Measurements from ENCODE around the gene SLC2A8.

Gene SLC2A8

DNA sequence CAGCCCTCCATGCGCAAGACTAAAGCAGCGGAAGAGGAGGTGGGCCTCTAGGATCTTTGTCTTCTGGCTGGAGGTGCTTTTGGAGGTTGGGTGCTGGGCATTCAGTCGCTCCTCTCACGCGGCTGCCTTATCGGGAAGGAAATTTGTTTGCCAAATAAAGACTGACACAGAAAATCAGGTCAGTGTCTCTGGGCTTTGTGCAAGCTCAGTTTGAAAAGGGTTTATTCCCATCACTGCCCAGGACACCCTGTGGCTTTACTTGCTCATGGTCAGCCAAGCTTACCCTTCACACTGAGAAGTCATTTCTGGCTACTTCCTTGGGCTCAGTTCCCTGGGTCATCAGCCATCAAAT, 10.5 kb downstream of the SLC2A8 start:
- H2AK5ac ChIP-seq (ENCODE audit: low read depth, low read length), result no peak overlapping the region
- H3K79me1 ChIP-seq (ENCODE audit: low read depth, low read length), result no peaks in the 10 kb centered on the region
- no CpG with 5 or more reads among the region's 6 CpGs for WGBS, 2 donors (ENCODE audit: extremely low coverage in 2 of 2, insufficient read length in 2 of 2, insufficient replicate concordance in 1 of 2)
- H2BK15ac ChIP-seq (ENCODE audit: low read length), result no peak overlapping the region
- H3K4ac ChIP-seq (ENCODE audit: low read length), result no peak overlapping the region
- H3K9ac ChIP-seq (ENCODE audit: low read depth, low read length, poor library complexity), result no peak overlapping the region
- no peak overlapping the region for H3K14ac ChIP-seq (ENCODE audit: low read length)
- no peak overlapping the region for H3K4me3 ChIP-seq (ENCODE audit: low read length in 2 of 2)
- peak overlapping the region; percentile 15 for H2AFZ ChIP-seq (ENCODE audit: low read length)
- H2BK5ac ChIP-seq (ENCODE audit: low read length), result no peak overlapping the region
- no peak overlapping the region for H4K91ac ChIP-seq (ENCODE audit: low read depth, low read length, poor library complexity)
- peaks cover 0 to 5% of the 10 kb centered on the region in 2 donors for H3K4me1 ChIP-seq (ENCODE audit: control insufficient read depth in 2 of 2, insufficient read depth in 1 of 2, low read depth in 1 of 2, low read length in 2 of 2)
- DNase-seq (ENCODE audit: low spot score), result no peak
- no peak overlapping the region for H3K4me2 ChIP-seq (ENCODE audit: insufficient read depth, low read length, poor library complexity, severe bottlenecking)
- no peak overlapping the region for H2BK12ac ChIP-seq (ENCODE audit: low read length)
- no peak overlapping the region for H3K27ac ChIP-seq (replicated peaks; ENCODE audit: low read length)
- peak overlapping the region; percentile 20 for H3K18ac ChIP-seq (ENCODE audit: low read length)
- no peak overlapping the region for H2BK120ac ChIP-seq (ENCODE audit: low read depth, low read length)
- H3K9me3 ChIP-seq (replicated peaks in 1 of 2; ENCODE audit: control insufficient read depth in 2 of 2, insufficient read depth in 1 of 2, low read depth in 1 of 2, low read length in 2 of 2), result no peaks in the 10 kb centered on the region
- no peak overlapping the region for H3K23ac ChIP-seq (ENCODE audit: low read depth, low read length, poor library complexity)
- no peaks in the 10 kb centered on the region for H3K27me3 ChIP-seq (ENCODE audit: control insufficient read depth in 3 of 3, insufficient read depth in 3 of 3, low read depth in 1 of 3, low read length in 3 of 3)
- no peak overlapping the region for H4K8ac ChIP-seq (ENCODE audit: low read depth, low read length)
- peaks cover 4 to 55% of the 10 kb centered on the region in 2 donors for H3K36me3 ChIP-seq (replicated peaks in 1 of 2; ENCODE audit: control insufficient read depth in 2 of 2, insufficient read depth in 2 of 2, low read length in 2 of 2)

DNA sequence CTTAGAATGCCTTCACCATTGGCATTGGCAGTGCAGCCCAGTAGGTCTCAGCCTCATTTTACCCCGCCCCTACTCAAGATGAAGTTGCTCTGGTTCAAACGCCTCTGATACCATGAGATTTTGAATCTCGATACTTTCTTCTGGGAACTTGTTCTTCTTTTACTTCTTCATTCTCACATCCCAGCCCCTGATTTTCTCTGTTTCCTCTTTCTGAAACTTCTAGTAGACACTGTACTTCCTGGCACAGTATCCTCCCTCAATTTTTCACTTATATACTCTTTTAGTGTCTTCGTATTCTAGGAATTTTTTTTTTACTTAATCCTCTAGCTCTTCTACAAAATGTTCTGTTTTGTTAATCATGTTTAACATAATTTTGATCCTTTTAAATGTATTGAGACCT, 14.2 kb downstream of the SLC2A8 start:
- Histone ChIP-seq H3K4me3 (ENCODE audit: low read length in 2 of 2) (no peak overlapping the region), H2BK5ac (ENCODE audit: low read length) (no peak overlapping the region), H3K23ac (ENCODE audit: low read depth, low read length, poor library complexity) (no peak overlapping the region), H2BK120ac (ENCODE audit: low read depth, low read length) (no peak overlapping the region), H3K36me3 (replicated peaks in 1 of 2; ENCODE audit: control insufficient read depth in 2 of 2, insufficient read depth in 2 of 2, low read length in 2 of 2) (peaks cover 0 to 23% of the 10 kb centered on the region in 2 donors), H3K4me2 (ENCODE audit: insufficient read depth, low read length, poor library complexity, severe bottlenecking) (no peak overlapping the region), H3K4me1 (ENCODE audit: control insufficient read depth in 2 of 2, insufficient read depth in 1 of 2, low read depth in 1 of 2, low read length in 2 of 2) (peaks cover 0 to 5% of the 10 kb centered on the region in 2 donors), H3K4ac (ENCODE audit: low read length) (no peak overlapping the region), H3K9ac (ENCODE audit: low read depth, low read length, poor library complexity) (no peak overlapping the region), H3K18ac (ENCODE audit: low read length) (no peak overlapping the region), H2BK12ac (ENCODE audit: low read length) (no peak overlapping the region), H3K14ac (ENCODE audit: low read length) (no peak overlapping the region), H4K91ac (ENCODE audit: low read depth, low read length, poor library complexity) (no peak overlapping the region), H3K9me3 (replicated peaks in 1 of 2; ENCODE audit: control insufficient read depth in 2 of 2, insufficient read depth in 1 of 2, low read depth in 1 of 2, low read length in 2 of 2) (no peaks in the 10 kb centered on the region), H4K8ac (ENCODE audit: low read depth, low read length) (no peak overlapping the region), H2AK5ac (ENCODE audit: low read depth, low read length) (no peak overlapping the region), H2AFZ (ENCODE audit: low read length) (no peak overlapping the region), H3K27me3 (ENCODE audit: control insufficient read depth in 3 of 3, insufficient read depth in 3 of 3, low read depth in 1 of 3, low read length in 3 of 3) (no peaks in the 10 kb centered on the region), H3K27ac (replicated peaks; ENCODE audit: low read length) (no peak overlapping the region), H3K79me1 (ENCODE audit: low read depth, low read length) (no peaks in the 10 kb centered on the region), H2BK15ac (ENCODE audit: low read length) (no peak overlapping the region)
- DNase-seq (ENCODE audit: low spot score), result no peak
- no CpG with 5 or more reads among the region's 4 CpGs for WGBS, 2 donors (ENCODE audit: extremely low coverage in 2 of 2, insufficient read length in 2 of 2, insufficient replicate concordance in 1 of 2)

DNA sequence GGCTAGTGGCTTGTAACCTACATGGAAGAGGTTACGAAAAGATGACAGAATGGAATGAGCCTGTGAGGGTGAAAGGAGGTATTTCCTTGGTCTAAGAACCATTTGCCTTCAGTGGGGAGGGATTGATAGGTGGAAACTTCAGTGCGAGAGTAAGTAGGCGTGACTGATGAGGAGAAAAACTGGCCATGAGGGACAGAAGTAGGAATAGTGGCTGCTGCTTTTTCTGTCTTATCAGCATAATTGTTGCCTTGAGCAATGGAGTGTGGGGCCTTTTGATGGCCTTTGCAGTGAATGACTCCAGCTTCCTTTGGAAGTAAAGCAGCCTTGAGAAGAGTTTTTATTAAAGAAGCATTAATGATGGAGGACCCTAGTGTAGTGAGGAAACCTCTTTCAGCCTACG, 18.2 kb downstream of the SLC2A8 start:
- Histone ChIP-seq H2AFZ (ENCODE audit: low read length) (no peak overlapping the region), H3K18ac (ENCODE audit: low read length) (no peak overlapping the region), H3K36me3 (replicated peaks in 1 of 2; ENCODE audit: control insufficient read depth in 2 of 2, insufficient read depth in 2 of 2, low read length in 2 of 2) (peaks cover 0 to 6% of the 10 kb centered on the region in 2 donors), H2AK5ac (ENCODE audit: low read depth, low read length) (no peak overlapping the region), H3K9ac (ENCODE audit: low read depth, low read length, poor library complexity) (no peak overlapping the region), H3K27me3 (ENCODE audit: control insufficient read depth in 3 of 3, insufficient read depth in 3 of 3, low read depth in 1 of 3, low read length in 3 of 3) (no peaks in the 10 kb centered on the region), H3K27ac (replicated peaks; ENCODE audit: low read length) (no peak overlapping the region), H3K4me3 (ENCODE audit: low read length in 2 of 2) (no peak overlapping the region), H3K23ac (ENCODE audit: low read depth, low read length, poor library complexity) (no peak overlapping the region), H3K4me1 (ENCODE audit: control insufficient read depth in 2 of 2, insufficient read depth in 1 of 2, low read depth in 1 of 2, low read length in 2 of 2) (no peaks in the 10 kb centered on the region), H2BK5ac (ENCODE audit: low read length) (no peak overlapping the region), H4K8ac (ENCODE audit: low read depth, low read length) (no peak overlapping the region), H2BK120ac (ENCODE audit: low read depth, low read length) (no peak overlapping the region), H4K91ac (ENCODE audit: low read depth, low read length, poor library complexity) (no peak overlapping the region), H2BK12ac (ENCODE audit: low read length) (no peak overlapping the region), H3K79me1 (ENCODE audit: low read depth, low read length) (no peaks in the 10 kb centered on the region), H3K4ac (ENCODE audit: low read length) (no peak overlapping the region), H3K4me2 (ENCODE audit: insufficient read depth, low read length, poor library complexity, severe bottlenecking) (no peak overlapping the region), H3K9me3 (replicated peaks in 1 of 2; ENCODE audit: control insufficient read depth in 2 of 2, insufficient read depth in 1 of 2, low read depth in 1 of 2, low read length in 2 of 2) (peaks cover 0 to 2% of the 10 kb centered on the region in 2 donors), H3K14ac (ENCODE audit: low read length) (no peak overlapping the region), H2BK15ac (ENCODE audit: low read length) (no peak overlapping the region)
- DNase-seq (ENCODE audit: low spot score), result no peak
- no CpG with 5 or more reads among the region's 4 CpGs for whole genome bisulfite sequencing, 2 donors (ENCODE audit: extremely low coverage in 2 of 2, insufficient read length in 2 of 2, insufficient replicate concordance in 1 of 2)

DNA sequence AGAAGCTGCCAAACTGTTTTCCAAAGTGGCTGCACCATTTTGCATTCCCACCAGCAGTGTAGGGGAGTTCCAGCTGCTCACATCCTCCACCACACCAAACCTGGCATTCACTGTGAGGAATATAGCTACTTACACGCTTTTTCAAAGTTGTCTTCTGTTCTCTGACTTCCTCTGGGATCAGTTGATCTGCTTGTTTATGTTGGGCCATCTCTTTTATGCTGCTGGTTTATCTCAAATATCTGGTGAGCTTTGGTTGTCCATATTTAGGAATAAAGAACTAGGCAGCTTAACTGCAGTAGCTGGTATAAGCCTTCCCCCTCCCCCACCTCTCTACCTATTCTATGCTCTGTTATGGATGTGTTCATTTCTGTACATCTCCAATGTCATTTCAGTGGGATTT, 18.7 kb downstream of the SLC2A8 start:
- WGBS, 2 donors (ENCODE audit: extremely low coverage in 2 of 2, insufficient read length in 2 of 2, insufficient replicate concordance in 1 of 2), result no CpG with 5 or more reads among the region's 1 CpG
- H3K23ac ChIP-seq (ENCODE audit: low read depth, low read length, poor library complexity), result no peak overlapping the region

More for the DNA sequence above, 18.7 kb downstream of the SLC2A8 start:
- Histone ChIP-seq H2BK120ac (ENCODE audit: low read depth, low read length) (no peak overlapping the region), H3K4ac (ENCODE audit: low read length) (no peak overlapping the region), H3K79me1 (ENCODE audit: low read depth, low read length) (no peaks in the 10 kb centered on the region), H2BK5ac (ENCODE audit: low read length) (no peak overlapping the region), H4K8ac (ENCODE audit: low read depth, low read length) (no peak overlapping the region), H3K4me3 (ENCODE audit: low read length in 2 of 2) (no peak overlapping the region), H3K9me3 (replicated peaks in 1 of 2; ENCODE audit: control insufficient read depth in 2 of 2, insufficient read depth in 1 of 2, low read depth in 1 of 2, low read length in 2 of 2) (peaks cover 0 to 2% of the 10 kb centered on the region in 2 donors), H3K36me3 (replicated peaks in 1 of 2; ENCODE audit: control insufficient read depth in 2 of 2, insufficient read depth in 2 of 2, low read length in 2 of 2) (peaks cover 0 to 6% of the 10 kb centered on the region in 2 donors), H2AK5ac (ENCODE audit: low read depth, low read length) (no peak overlapping the region), H2BK15ac (ENCODE audit: low read length) (no peak overlapping the region), H3K27ac (replicated peaks; ENCODE audit: low read length) (no peak overlapping the region), H3K4me2 (ENCODE audit: insufficient read depth, low read length, poor library complexity, severe bottlenecking) (no peak overlapping the region), H3K9ac (ENCODE audit: low read depth, low read length, poor library complexity) (no peak overlapping the region), H3K14ac (ENCODE audit: low read length) (no peak overlapping the region), H3K18ac (ENCODE audit: low read length) (no peak overlapping the region), H3K4me1 (ENCODE audit: control insufficient read depth in 2 of 2, insufficient read depth in 1 of 2, low read depth in 1 of 2, low read length in 2 of 2) (no peaks in the 10 kb centered on the region), H2AFZ (ENCODE audit: low read length) (no peak overlapping the region), H3K27me3 (ENCODE audit: control insufficient read depth in 3 of 3, insufficient read depth in 3 of 3, low read depth in 1 of 3, low read length in 3 of 3) (no peaks in the 10 kb centered on the region), H2BK12ac (ENCODE audit: low read length) (no peak overlapping the region), H4K91ac (ENCODE audit: low read depth, low read length, poor library complexity) (no peak overlapping the region)
- no peak for DNase-seq (ENCODE audit: low spot score)
